K562 (cell line): ENCODE data around the gene SLX9.

Source experiments
- ADNP ChIP-seq: fragments of 200-800 bp; sonication (Bioruptor generic); IDR thresholded peaks from 2 replicates; pipeline ENCODE4 v1.6.1; 2016; ENCODE audit warnings: missing genetic modification characterization, missing compliant biosample characterization
- FOXJ3 ChIP-seq: sonication (generic); formaldehyde crosslinking; IDR thresholded peaks from 2 replicates; pipeline ENCODE4 v1.4.0; 2020; ENCODE audit warnings: mild to moderate bottlenecking, missing genetic modification reagents
- KDM1A ChIP-seq, 2 experiments: fragments of 450-650 bp; IDR thresholded peaks; 2 replicates each; pipeline ENCODE4 v1.6.1; 2016; ENCODE audit warnings: mild to moderate bottlenecking in 2 of 2
- NFYB ChIP-seq: IDR thresholded peaks from 2 replicates; pipeline ENCODE4 v1.6.1; 2011; ENCODE audit warnings: mild to moderate bottlenecking, moderate library complexity; ENCODE audit not compliant: insufficient read length; ENCODE audit errors: extremely low read depth
- SOX6 ChIP-seq: fragments of 450-650 bp; IDR thresholded peaks from 2 replicates; pipeline ENCODE4 v1.6.1; 2014; ENCODE audit warnings: mild to moderate bottlenecking
- ZBTB8A ChIP-seq: fragments of 450-650 bp; IDR thresholded peaks from 2 replicates; pipeline ENCODE4 v1.6.1; 2018; ENCODE audit warnings: mild to moderate bottlenecking, moderate library complexity; ENCODE audit not compliant: partially characterized antibody
- ZNF224 ChIP-seq: sonication (generic); formaldehyde crosslinking; IDR thresholded peaks from 2 replicates; pipeline ENCODE4 v1.8.0; 2022; ENCODE audit warnings: mild to moderate bottlenecking, missing genetic modification reagents
- ZNF263 ChIP-seq: sonication (generic); formaldehyde crosslinking; IDR thresholded peaks from 2 replicates; pipeline ENCODE4 v1.8.0; 2022; ENCODE audit warnings: mild to moderate bottlenecking, missing genetic modification reagents, borderline replicate concordance
- TF ChIP-seq, protein P1 (sequence below), 2 experiments: fragments of 450-650 bp; formaldehyde crosslinking in 1 of 2; IDR thresholded peaks; 2 replicates each; pipeline versions ENCODE4 v1.4.0 to v1.6.1; 2014 to 2020; ENCODE audit warnings: mild to moderate bottlenecking in 2 of 2, borderline replicate concordance in 1 of 2, low read depth in 1 of 2
- TF ChIP-seq, protein P2 (sequence below), 3 experiments: IDR thresholded peaks in 2 of 3; conservative IDR thresholded peaks in 1 of 3; 2 replicates each; pipeline ENCODE4 v1.5.1; 2011 to 2012; ENCODE audit warnings: low read length in 3 of 3, mild to moderate bottlenecking in 3 of 3, control low read depth in 2 of 3, improper control_type of control experiment in 1 of 3, inconsistent platforms in 1 of 3, low read depth in 1 of 3, mixed read lengths in 1 of 3, moderate library complexity in 1 of 3; ENCODE audit not compliant: insufficient read depth in 2 of 3

DNA sequence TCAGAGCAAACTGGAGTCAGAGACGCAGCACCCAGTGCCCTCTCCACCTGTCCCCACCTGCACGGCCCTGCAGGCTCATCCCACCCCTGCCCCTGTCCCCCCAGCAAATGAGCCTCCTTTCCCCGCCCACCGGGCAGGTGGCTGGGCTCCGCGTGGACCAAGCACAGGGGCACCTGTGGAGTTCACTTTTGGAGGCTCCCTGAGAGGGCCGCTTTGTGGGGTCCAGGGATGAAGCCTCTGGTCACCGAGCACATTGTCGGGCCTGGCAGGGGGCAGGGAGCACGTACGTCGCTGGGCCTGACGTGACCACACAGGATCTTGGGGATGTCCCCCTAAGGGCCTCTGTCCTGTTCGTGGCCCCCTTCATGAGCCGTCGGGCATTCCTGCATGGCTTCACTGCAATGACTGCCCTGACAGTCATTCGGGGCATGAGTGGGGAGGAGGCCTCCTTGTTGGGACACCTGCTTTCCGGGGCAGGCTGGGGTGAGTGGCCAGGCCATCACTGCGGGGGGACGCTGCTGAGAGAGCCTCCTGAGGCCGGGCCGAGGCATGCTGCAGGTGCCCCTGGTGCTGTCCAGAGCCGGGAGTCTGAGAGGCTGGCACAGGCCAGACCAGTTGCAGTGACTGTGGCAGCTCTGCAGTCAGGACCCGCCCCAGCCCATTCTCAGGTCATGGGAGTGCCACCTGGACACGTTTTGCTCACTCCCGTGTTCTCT lies 19.7 kb downstream of the SLX9 start:
- no peak for TF ChIP-seq KDM1A (IDR thresholded peaks at IDR 0.05)
- TF ChIP-seq SOX6 = no peak
- TF ChIP-seq, protein P1, sequence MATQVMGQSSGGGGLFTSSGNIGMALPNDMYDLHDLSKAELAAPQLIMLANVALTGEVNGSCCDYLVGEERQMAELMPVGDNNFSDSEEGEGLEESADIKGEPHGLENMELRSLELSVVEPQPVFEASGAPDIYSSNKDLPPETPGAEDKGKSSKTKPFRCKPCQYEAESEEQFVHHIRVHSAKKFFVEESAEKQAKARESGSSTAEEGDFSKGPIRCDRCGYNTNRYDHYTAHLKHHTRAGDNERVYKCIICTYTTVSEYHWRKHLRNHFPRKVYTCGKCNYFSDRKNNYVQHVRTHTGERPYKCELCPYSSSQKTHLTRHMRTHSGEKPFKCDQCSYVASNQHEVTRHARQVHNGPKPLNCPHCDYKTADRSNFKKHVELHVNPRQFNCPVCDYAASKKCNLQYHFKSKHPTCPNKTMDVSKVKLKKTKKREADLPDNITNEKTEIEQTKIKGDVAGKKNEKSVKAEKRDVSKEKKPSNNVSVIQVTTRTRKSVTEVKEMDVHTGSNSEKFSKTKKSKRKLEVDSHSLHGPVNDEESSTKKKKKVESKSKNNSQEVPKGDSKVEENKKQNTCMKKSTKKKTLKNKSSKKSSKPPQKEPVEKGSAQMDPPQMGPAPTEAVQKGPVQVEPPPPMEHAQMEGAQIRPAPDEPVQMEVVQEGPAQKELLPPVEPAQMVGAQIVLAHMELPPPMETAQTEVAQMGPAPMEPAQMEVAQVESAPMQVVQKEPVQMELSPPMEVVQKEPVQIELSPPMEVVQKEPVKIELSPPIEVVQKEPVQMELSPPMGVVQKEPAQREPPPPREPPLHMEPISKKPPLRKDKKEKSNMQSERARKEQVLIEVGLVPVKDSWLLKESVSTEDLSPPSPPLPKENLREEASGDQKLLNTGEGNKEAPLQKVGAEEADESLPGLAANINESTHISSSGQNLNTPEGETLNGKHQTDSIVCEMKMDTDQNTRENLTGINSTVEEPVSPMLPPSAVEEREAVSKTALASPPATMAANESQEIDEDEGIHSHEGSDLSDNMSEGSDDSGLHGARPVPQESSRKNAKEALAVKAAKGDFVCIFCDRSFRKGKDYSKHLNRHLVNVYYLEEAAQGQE (IDR thresholded peaks at IDR 0.05; ENCODE audit: borderline replicate concordance) = no peak
- TF ChIP-seq, protein P1 (CRISPR knock-in tag; IDR thresholded peaks at IDR 0.05; ENCODE audit: low read depth) = no peak
- TF ChIP-seq FOXJ3 (CRISPR knock-in tag) = no peak
- TF ChIP-seq, protein P2, sequence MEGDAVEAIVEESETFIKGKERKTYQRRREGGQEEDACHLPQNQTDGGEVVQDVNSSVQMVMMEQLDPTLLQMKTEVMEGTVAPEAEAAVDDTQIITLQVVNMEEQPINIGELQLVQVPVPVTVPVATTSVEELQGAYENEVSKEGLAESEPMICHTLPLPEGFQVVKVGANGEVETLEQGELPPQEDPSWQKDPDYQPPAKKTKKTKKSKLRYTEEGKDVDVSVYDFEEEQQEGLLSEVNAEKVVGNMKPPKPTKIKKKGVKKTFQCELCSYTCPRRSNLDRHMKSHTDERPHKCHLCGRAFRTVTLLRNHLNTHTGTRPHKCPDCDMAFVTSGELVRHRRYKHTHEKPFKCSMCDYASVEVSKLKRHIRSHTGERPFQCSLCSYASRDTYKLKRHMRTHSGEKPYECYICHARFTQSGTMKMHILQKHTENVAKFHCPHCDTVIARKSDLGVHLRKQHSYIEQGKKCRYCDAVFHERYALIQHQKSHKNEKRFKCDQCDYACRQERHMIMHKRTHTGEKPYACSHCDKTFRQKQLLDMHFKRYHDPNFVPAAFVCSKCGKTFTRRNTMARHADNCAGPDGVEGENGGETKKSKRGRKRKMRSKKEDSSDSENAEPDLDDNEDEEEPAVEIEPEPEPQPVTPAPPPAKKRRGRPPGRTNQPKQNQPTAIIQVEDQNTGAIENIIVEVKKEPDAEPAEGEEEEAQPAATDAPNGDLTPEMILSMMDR (IDR thresholded peaks at IDR 0.05 in 2 of 3, conservative IDR thresholded peaks at IDR 0.05 in 1 of 3; ENCODE audit: insufficient read depth in 2 of 3, low read depth in 1 of 3, low read length in 3 of 3) = no peak
- no peak for TF ChIP-seq ZBTB8A
- TF ChIP-seq ZNF263 (CRISPR knock-in tag) = no peak
- no peak for TF ChIP-seq NFYB
- TF ChIP-seq ZNF224 (CRISPR knock-in tag) = no peak
- no peak for TF ChIP-seq ADNP (tag)
